SJCRH30 (cell line): Measurements from ENCODE around the gene REV1. TPM values are rescaled to one million over a fixed set of nuclear protein-coding genes. Genes with fewer than 3 reads are reported as not detected.

Source experiments
- DNase-seq, 2 experiments: peaks; one replicate each; pipeline ENCODE4 v3.0.0-alpha.2; 2015 to 2020
- H3K27ac ChIP-seq: fragments of 250-450 bp; sonication (Bioruptor Pico); 2 replicates; pipeline ENCODE4 v1.5.1; 2020; ENCODE audit warnings: mild to moderate bottlenecking, moderate library complexity
- H3K27me3 ChIP-seq: fragments of 250-450 bp; sonication (Bioruptor Pico); 2 replicates; pipeline ENCODE4 v1.5.1; 2020; ENCODE audit warnings: mild to moderate bottlenecking, moderate library complexity
- H3K36me3 ChIP-seq: fragments of 250-450 bp; sonication (Bioruptor Pico); 2 replicates; pipeline ENCODE4 v1.5.1; 2020; ENCODE audit warnings: mild to moderate bottlenecking, moderate library complexity
- H3K4me1 ChIP-seq: fragments of 250-450 bp; sonication (Bioruptor Pico); 2 replicates; pipeline ENCODE4 v1.5.1; 2020; ENCODE audit warnings: mild to moderate bottlenecking, moderate library complexity
- H3K4me3 ChIP-seq: fragments of 250-450 bp; sonication (Bioruptor Pico); 2 replicates; pipeline ENCODE4 v1.5.1; 2020; ENCODE audit warnings: mild to moderate bottlenecking, moderate library complexity
- H3K9me3 ChIP-seq: fragments of 250-450 bp; sonication (Bioruptor Pico); replicated peaks from 2 replicates; pipeline ENCODE4 v1.5.1; 2020; ENCODE audit warnings: mild to moderate bottlenecking, moderate library complexity
- total RNA-seq: library from RNA; depleted of rRNA; stranded (reverse); fragments of >200 nt; shearing (Covaris generic); gene quantifications from 2 replicates; pipeline ENCODE4 v1.2.3, GENCODE V29; 2014

Gene REV1
- total RNA-seq, 1 experiment from 2014 or later = 50.8 TPM

DNA sequence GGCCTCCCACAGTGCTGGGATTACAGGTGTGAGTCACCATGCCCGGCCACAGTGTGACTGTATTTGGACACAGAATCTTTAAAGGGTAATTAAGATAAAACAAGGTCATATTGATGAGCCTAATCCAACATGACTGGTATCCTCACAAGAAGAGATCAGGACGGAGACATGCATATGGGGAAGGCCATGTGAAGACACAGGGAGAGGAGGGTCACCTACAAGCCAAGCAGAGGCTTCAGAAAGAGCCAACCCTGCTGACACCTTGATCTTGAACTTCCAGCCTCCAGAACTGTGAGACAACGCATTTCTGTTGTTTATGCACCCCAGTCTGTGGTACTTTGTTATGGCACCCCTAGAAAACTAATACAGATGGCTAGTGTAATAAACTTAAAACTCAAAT lies 72.4 kb downstream of the REV1 start:
- no peaks in the 10 kb centered on the region for H3K9me3 ChIP-seq
- H3K4me3 ChIP-seq = no peak overlapping the region
- peaks cover 74% of the 10 kb centered on the region for H3K36me3 ChIP-seq
- DNase-seq = no peak
- H3K27me3 ChIP-seq = no peaks in the 10 kb centered on the region
- no peak overlapping the region for H3K27ac ChIP-seq
- H3K4me1 ChIP-seq = 0 out of 2 replicates have a peak, but pooled peaks cover 3% of the 10 kb centered on the region

- no peak for DNase-seq
- H3K9me3 ChIP-seq = no peaks in the 10 kb centered on the region
- no peak overlapping the region for H3K4me3 ChIP-seq
- H3K27me3 ChIP-seq = no peaks in the 10 kb centered on the region
- H3K4me1 ChIP-seq = no peaks in the 10 kb centered on the region
- no peak overlapping the region for H3K27ac ChIP-seq
- H3K36me3 ChIP-seq = peaks cover 67% of the 10 kb centered on the region
Observed at GRCh38 chr2:99414566-99414965, 75.3 kb downstream of the REV1 start.

DNA sequence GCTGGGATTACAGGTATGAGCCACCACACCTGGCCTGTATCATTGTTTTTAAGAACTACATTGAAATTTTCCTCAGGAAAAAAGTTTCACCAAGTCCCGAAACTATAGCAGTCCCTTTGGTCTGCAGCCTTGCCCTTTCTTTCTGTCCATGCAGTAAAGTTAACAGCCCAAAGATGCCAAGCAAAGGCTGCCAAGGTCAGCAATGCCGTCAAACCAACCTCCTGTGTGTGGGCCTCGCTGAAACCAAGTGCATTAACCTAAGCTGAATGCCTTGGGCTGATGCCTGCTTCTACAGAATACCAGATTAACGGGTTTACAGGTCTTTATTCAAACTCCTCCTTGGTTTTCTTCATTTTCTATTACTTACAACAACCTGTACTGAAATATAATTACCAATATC lies 79.5 kb downstream of the REV1 start:
- Histone ChIP-seq H3K4me1 (no peaks in the 10 kb centered on the region), H3K27me3 (no peaks in the 10 kb centered on the region), H3K4me3 (no peak overlapping the region), H3K27ac (no peak overlapping the region), H3K9me3 (no peaks in the 10 kb centered on the region), H3K36me3 (peaks cover 67% of the 10 kb centered on the region)
- DNase-seq = no peak

DNA sequence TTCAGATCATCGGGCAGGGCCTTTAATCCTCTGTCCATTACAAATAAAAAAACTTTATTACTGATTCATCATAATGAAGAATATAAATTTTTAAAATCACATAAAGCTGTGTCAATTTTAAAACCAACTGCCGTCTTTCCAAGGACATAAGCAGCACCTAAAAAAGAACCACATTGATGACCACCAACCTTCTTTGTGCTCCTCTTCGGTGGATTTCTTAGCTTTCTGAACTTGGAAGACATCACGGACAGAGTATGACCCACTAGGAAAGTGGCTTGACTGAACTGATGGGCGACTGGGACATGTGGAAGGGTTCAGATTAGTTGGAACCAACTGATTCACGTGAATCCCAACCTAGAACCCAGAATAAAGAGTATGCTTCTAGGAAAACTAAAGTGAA lies 83.7 kb downstream of the REV1 start:
- no peak for DNase-seq
- no peaks in the 10 kb centered on the region for H3K27me3 ChIP-seq
- peaks cover 77% of the 10 kb centered on the region for H3K36me3 ChIP-seq
- no peaks in the 10 kb centered on the region; the same call in 1 of the 2 replicates for H3K9me3 ChIP-seq
- H3K4me1 ChIP-seq = no peaks in the 10 kb centered on the region
- H3K27ac ChIP-seq = no peak overlapping the region
- H3K4me3 ChIP-seq = no peak overlapping the region

GRCh38 chr2:99404797-99405669 lies 84.8 kb downstream of the REV1 start:
- no peaks in the 10 kb centered on the region for H3K4me1 ChIP-seq
- DNase-seq = no peak
- no peak overlapping the region for H3K4me3 ChIP-seq
- no peaks in the 10 kb centered on the region for H3K27me3 ChIP-seq
- H3K9me3 ChIP-seq = no peaks in the 10 kb centered on the region; the same call in 1 of the 2 replicates
- peaks cover 80% of the 10 kb centered on the region for H3K36me3 ChIP-seq
- H3K27ac ChIP-seq = no peak overlapping the region

DNA sequence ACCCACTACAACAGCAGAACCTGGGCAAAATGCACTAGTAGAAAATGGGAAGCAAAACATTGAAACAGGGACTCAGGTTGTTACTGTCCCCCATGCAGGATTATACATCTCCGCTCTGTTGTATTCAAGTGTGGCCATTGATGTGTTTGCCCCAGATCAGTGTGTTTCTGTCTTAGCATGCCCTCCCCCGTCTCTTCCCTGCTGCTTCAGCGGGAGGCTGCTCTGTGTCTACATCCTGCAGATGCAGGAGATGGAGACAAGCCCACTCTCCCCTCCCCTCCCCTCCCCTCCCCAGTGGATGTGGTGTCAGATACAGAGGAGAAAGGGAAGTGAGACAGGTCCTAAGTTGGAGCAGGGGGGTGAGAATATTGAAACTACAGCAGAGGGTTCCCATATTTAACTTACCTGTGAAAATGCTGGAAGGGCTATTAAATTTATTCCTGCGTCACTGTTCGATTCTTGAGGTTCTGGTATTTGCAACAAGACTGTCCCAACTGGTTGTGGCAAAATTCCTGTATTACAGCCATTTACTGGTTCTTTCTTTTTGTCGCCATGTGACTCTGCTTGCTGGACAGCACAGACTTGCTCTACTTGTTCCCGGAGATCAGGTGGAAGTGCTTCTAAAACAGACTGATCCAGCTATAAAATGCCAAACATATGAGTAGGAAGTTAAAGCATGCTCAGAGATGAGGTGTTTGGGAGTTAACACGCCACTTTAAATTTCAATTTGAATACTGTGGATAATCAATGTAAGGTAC lies 85.6 kb downstream of the REV1 start:
- no peaks in the 10 kb centered on the region for H3K4me1 ChIP-seq
- no peaks in the 10 kb centered on the region; the same call in 1 of the 2 replicates for H3K9me3 ChIP-seq
- DNase-seq = no peak
- peaks cover 86% of the 10 kb centered on the region for H3K36me3 ChIP-seq
- no peak overlapping the region for H3K27ac ChIP-seq
- no peaks in the 10 kb centered on the region for H3K27me3 ChIP-seq
- no peak overlapping the region for H3K4me3 ChIP-seq

GRCh38 chr2:99403524-99403923 lies 86.3 kb downstream of the REV1 start:
- no peak for DNase-seq
- no peaks in the 10 kb centered on the region for H3K4me1 ChIP-seq
- H3K36me3 ChIP-seq = peaks cover 86% of the 10 kb centered on the region
- H3K27me3 ChIP-seq = no peaks in the 10 kb centered on the region
- H3K4me3 ChIP-seq = no peak overlapping the region
- H3K9me3 ChIP-seq = no peaks in the 10 kb centered on the region; the same call in 1 of the 2 replicates
- H3K27ac ChIP-seq = no peak overlapping the region

DNA sequence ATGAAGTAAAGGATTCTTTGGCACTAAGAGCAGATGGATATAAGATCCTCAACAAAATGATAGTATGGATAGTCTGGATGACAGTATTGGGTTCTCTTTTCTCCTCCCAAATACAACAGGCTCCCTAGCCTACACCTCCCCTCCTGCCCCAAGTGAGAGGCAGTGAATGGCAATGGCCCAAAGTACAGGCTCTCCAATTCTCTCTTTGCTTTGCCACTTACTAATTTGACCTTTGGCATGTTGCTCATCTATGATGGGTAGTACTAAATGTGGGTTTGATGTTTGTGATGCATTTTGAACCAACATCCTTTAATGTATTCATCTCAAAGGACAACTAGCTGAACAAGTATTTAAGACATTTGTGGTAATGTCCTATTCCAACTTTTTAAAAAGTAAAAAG lies 86.7 kb downstream of the REV1 start:
- peaks cover 86% of the 10 kb centered on the region for H3K36me3 ChIP-seq
- H3K9me3 ChIP-seq = no peaks in the 10 kb centered on the region; the same call in 1 of the 2 replicates
- H3K27me3 ChIP-seq = no peaks in the 10 kb centered on the region
- no peak for DNase-seq
- no peak overlapping the region for H3K4me3 ChIP-seq
- no peaks in the 10 kb centered on the region for H3K4me1 ChIP-seq
- H3K27ac ChIP-seq = no peak overlapping the region

DNA sequence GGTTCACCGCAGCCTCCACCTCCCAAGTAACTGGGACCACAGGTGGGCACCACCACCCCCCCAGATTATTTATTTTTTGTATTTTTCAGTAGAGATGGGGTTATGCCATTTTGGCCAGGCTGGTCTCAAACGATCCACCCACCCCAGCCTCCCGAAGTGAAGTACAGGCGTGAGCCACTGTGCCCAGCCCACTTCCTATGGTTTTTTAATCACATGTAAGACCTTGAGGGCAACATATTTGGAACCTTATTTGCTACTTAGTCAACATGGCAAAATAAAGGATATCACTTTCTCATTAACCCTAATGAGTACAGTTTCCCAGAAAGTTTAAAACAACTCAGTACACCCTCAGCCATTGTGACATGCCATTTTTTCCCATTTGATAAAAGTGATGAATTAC lies 88.0 kb downstream of the REV1 start:
- H3K27me3 ChIP-seq = no peaks in the 10 kb centered on the region
- DNase-seq = no peak
- no peaks in the 10 kb centered on the region; the same call in 1 of the 2 replicates for H3K9me3 ChIP-seq
- no peak overlapping the region for H3K27ac ChIP-seq
- H3K4me3 ChIP-seq = no peak overlapping the region
- no peaks in the 10 kb centered on the region for H3K4me1 ChIP-seq
- peaks cover 91% of the 10 kb centered on the region for H3K36me3 ChIP-seq

- H3K4me3 ChIP-seq = no peak overlapping the region
- no peaks in the 10 kb centered on the region for H3K27me3 ChIP-seq
- no peaks in the 10 kb centered on the region; the same call in 1 of the 2 replicates for H3K9me3 ChIP-seq
- H3K27ac ChIP-seq = no peak overlapping the region
- H3K36me3 ChIP-seq = peaks cover 94% of the 10 kb centered on the region
- H3K4me1 ChIP-seq = no peaks in the 10 kb centered on the region
- no peak for DNase-seq
Observed at GRCh38 chr2:99399795-99400194, 90.0 kb downstream of the REV1 start.

DNA sequence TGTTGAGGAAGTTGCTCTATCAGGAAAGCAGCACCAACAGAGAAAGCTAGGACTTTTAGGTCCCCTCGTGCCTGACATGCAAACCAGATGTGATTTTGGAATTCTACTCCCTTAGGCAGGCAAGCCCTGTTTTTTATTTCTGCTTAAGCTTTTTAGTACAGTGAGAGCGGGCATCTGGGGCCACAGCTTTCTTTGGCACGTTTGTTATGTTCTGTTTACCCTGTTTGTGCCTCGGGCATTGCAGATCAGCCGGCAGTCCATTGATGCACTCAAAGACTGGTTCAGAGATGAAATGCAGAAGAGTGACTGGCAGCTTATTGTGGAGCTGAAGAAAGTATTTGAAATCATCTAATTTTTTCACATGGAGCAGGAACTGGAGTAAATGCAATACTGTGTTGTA lies 90.8 kb downstream of the REV1 start:
- Histone ChIP-seq H3K27ac (no peak overlapping the region), H3K27me3 (no peaks in the 10 kb centered on the region), H3K36me3 (peaks cover 94% of the 10 kb centered on the region), H3K9me3 (no peaks in the 10 kb centered on the region; the same call in 1 of the 2 replicates), H3K4me3 (no peak overlapping the region), H3K4me1 (no peaks in the 10 kb centered on the region)
- no peak for DNase-seq

- DNase-seq = no peak
- Histone ChIP-seq H3K9me3 (no peaks in the 10 kb centered on the region; the same call in 1 of the 2 replicates), H3K4me1 (no peaks in the 10 kb centered on the region), H3K4me3 (no peak overlapping the region), H3K27me3 (no peaks in the 10 kb centered on the region), H3K36me3 (peaks cover 92% of the 10 kb centered on the region), H3K27ac (no peak overlapping the region)
Observed at GRCh38 chr2:99398303-99398702, 91.5 kb downstream of the REV1 start.

- no peaks in the 10 kb centered on the region for H3K9me3 ChIP-seq
- H3K27ac ChIP-seq = no peak overlapping the region
- H3K36me3 ChIP-seq = peaks cover 92% of the 10 kb centered on the region
Observed at GRCh38 chr2:99397266-99397920, 92.4 kb downstream of the REV1 start.

DNA sequence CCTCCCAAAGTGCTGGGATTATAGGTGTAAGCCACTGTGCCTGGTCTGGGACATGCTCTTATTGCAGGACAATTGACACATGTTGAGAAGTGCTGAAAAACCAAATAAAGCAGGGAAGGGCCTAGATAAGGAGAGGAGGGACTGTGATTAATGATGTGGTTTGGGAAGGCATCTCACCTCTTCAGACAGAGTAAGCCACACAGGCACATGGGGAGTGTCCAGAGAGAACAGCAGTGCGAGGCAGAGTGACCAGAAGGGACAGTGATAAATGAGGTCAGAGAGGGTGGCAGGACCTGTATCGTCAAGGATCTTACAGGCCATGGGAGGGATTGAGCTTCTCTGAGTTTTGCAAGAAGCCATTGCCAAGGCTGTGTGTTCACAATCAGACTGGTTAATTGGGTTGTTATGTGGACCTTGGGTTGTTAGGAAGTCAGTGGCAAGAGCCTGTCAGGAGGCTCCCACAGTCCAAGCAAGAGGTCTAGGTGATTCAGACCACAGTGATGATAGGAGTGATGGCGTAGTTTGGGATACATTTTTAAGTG lies 94.2 kb downstream of the REV1 start:
- Histone ChIP-seq H3K9me3 (no peaks in the 10 kb centered on the region), H3K27ac (no peak overlapping the region), H3K4me3 (no peak overlapping the region), H3K27me3 (no peaks in the 10 kb centered on the region), H3K36me3 (peaks cover 87% of the 10 kb centered on the region), H3K4me1 (no peaks in the 10 kb centered on the region)
- no peak for DNase-seq

More at GRCh38 chr2:99397266-99397920, 92.4 kb downstream of the REV1 start:
- DNase-seq = no peak
- Histone ChIP-seq H3K4me1 (no peaks in the 10 kb centered on the region), H3K27me3 (no peaks in the 10 kb centered on the region), H3K4me3 (no peak overlapping the region)
